SK-N-SH (cell line): ENCODE measurements around the gene MAPK14. TPM values are rescaled to one million over a fixed set of nuclear protein-coding genes. Genes with fewer than 3 reads are reported as not detected.

Source experiments
- CTCF ChIA-PET: fragments of 300-600, 350-600 bp; formaldehyde crosslinking; extraction: SDS; loops from one replicate; lab custom pipeline; 2021; lab: Yijun Ruan, JAX
- POLR2A ChIA-PET: fragments of 350-600 bp; sonication (Branson Sonifier 250); formaldehyde crosslinking; extraction: SDS; loops from one replicate; lab custom pipeline; 2020; ENCODE audit warnings: antibody characterized with exemption, inconsistent platforms; lab: Yijun Ruan, JAX
- DNase-seq: peaks from one replicate; pipeline ENCODE4 v3.0.0; 2012
- H2AFZ ChIP-seq: fragments of 200-600 bp; sonication (generic); 2 replicates; pipeline ENCODE4 v1.8.1; 2016; ENCODE audit warnings: antibody characterized with exemption, mild to moderate bottlenecking, low read depth
- H3F3A ChIP-seq: fragments of 200-600 bp; sonication (generic); replicated peaks from 2 replicates; pipeline ENCODE3; 2016; ENCODE audit warnings: antibody characterized with exemption, mild to moderate bottlenecking; ENCODE audit not compliant: insufficient read depth
- H3K27ac ChIP-seq, 2 experiments: fragments of 200-500 bp in 1 of 2; fragments of 200-600 bp in 1 of 2; sonication (Bioruptor generic) in 1 of 2; sonication (generic), shearing (Covaris generic) in 1 of 2; 2 replicates each; pipeline versions ENCODE4 v1.5.1 to v1.6.1; 2014 to 2016; ENCODE audit warnings: low read depth in 2 of 2, inconsistent platforms in 1 of 2, low read length in 1 of 2, mild to moderate bottlenecking in 1 of 2, mixed read lengths in 1 of 2
- H3K27me3 ChIP-seq: fragments of 200-600 bp; sonication (generic), shearing (Covaris generic); 2 replicates; pipeline ENCODE4 v1.6.1; 2016; ENCODE audit warnings: mixed run types; ENCODE audit not compliant: insufficient read depth
- H3K36me3 ChIP-seq, 2 experiments: fragments of 200-500 bp in 1 of 2; fragments of 200-600 bp in 1 of 2; sonication (Bioruptor generic) in 1 of 2; sonication (generic) in 1 of 2; replicated peaks in 1 of 2; 2 replicates each; pipeline versions ENCODE3 to v1.5.1; 2014 to 2016; ENCODE audit warnings: low read length in 1 of 2, mild to moderate bottlenecking in 1 of 2; ENCODE audit not compliant: insufficient read depth in 2 of 2, control insufficient read depth in 1 of 2
- H3K4me1 ChIP-seq, 2 experiments: fragments of 200-500 bp in 1 of 2; fragments of 200-600 bp in 1 of 2; sonication (Bioruptor generic) in 1 of 2; sonication (generic), shearing (Covaris generic) in 1 of 2; 2 replicates each; pipeline versions ENCODE4 v1.5.1 to v1.6.1; 2014 to 2016; ENCODE audit warnings: low read depth in 1 of 2, low read length in 1 of 2, mixed run types in 1 of 2; ENCODE audit not compliant: insufficient read depth in 2 of 2, control insufficient read depth in 1 of 2
- H3K4me2 ChIP-seq: fragments of 200-600 bp; sonication (generic), shearing (Covaris generic); 2 replicates; pipeline ENCODE4 v1.6.1; 2017; ENCODE audit warnings: mixed run types
- H3K4me3 ChIP-seq, 2 experiments: fragments of 200-500 bp in 1 of 2; fragments of 200-600 bp in 1 of 2; sonication (Bioruptor generic) in 1 of 2; sonication (generic), shearing (Covaris generic) in 1 of 2; 2 replicates each; pipeline versions ENCODE4 v1.5.1 to v1.8.1; 2014 to 2016; ENCODE audit warnings: low read depth in 2 of 2, inconsistent platforms in 1 of 2, low read length in 1 of 2, mild to moderate bottlenecking in 1 of 2, mixed read lengths in 1 of 2, moderate library complexity in 1 of 2
- H3K79me2 ChIP-seq: fragments of 200-600 bp; sonication (generic); 2 replicates; pipeline ENCODE4 v1.8.1; 2017; ENCODE audit warnings: mild to moderate bottlenecking; ENCODE audit not compliant: insufficient read depth
- H3K9ac ChIP-seq: fragments of 200-600 bp; sonication (generic); 2 replicates; pipeline ENCODE4 v1.6.1; 2017; ENCODE audit warnings: mixed run types
- H3K9me2 ChIP-seq: fragments of 200-600 bp; sonication (generic); 2 replicates; pipeline ENCODE4 v1.6.1; 2017; ENCODE audit warnings: mixed run types
- H3K9me3 ChIP-seq: fragments of 200-600 bp; sonication (generic); 2 replicates; pipeline ENCODE4 v1.6.1; 2017; ENCODE audit warnings: mixed run types, mild to moderate bottlenecking, moderate library complexity
- H4K20me1 ChIP-seq: fragments of 200-600 bp; sonication (generic); 2 replicates; pipeline ENCODE4 v1.6.1; 2017; ENCODE audit warnings: mild to moderate bottlenecking, mixed run types; ENCODE audit not compliant: insufficient read depth
- CHD2 ChIP-seq: fragments of 150-350 bp; IDR thresholded peaks from 2 replicates; pipeline ENCODE4 v1.6.1; 2018; ENCODE audit warnings: low read length; ENCODE audit not compliant: partially characterized antibody
- CTCF ChIP-seq: fragments of 200-600 bp; sonication (generic); IDR thresholded peaks from 2 replicates; pipeline ENCODE4 v1.6.1; 2017; ENCODE audit warnings: antibody characterized with exemption, mild to moderate bottlenecking, moderate library complexity
- EP300 ChIP-seq, 2 experiments: IDR thresholded peaks; 2 replicates each; pipeline versions ENCODE4 v1.4.0 to v1.6.1; 2012; ENCODE audit warnings: borderline replicate concordance in 1 of 2, low read depth in 1 of 2, low read length in 1 of 2
- FOXJ3 ChIP-seq: sonication (generic); formaldehyde crosslinking; IDR thresholded peaks from 2 replicates; pipeline ENCODE4 v1.5.1; 2020; ENCODE audit warnings: mild to moderate bottlenecking, missing genetic modification reagents
- FOXM1 ChIP-seq: IDR thresholded peaks from 2 replicates; pipeline ENCODE4 v1.4.0; 2012; ENCODE audit warnings: low read depth, mild to moderate bottlenecking
- GATA2 ChIP-seq: sonication (generic); formaldehyde crosslinking; IDR thresholded peaks from 2 replicates; pipeline ENCODE4 v1.5.0; 2020; ENCODE audit warnings: mild to moderate bottlenecking, missing genetic modification reagents
- MXI1 ChIP-seq: IDR thresholded peaks from 2 replicates; pipeline ENCODE4 v1.6.1; 2012; ENCODE audit warnings: mild to moderate bottlenecking, low read depth, low read length, improper control_type of control experiment
- POLR2AphosphoS5 ChIP-seq: IDR thresholded peaks from 2 replicates; pipeline ENCODE4 v1.6.1; 2012; ENCODE audit warnings: low read depth, low read length
- RAD21 ChIP-seq: IDR thresholded peaks from 2 replicates; pipeline ENCODE4 v1.6.1; 2012; ENCODE audit warnings: mild to moderate bottlenecking, low read length
- RCOR1 ChIP-seq: fragments of 150-350 bp; IDR thresholded peaks from 2 replicates; pipeline ENCODE4 v1.6.1; 2017; ENCODE audit warnings: antibody characterized with exemption, low read length
- SIN3A ChIP-seq: IDR thresholded peaks from 2 replicates; pipeline ENCODE4 v1.6.1; 2012; ENCODE audit warnings: low read depth, mild to moderate bottlenecking, low read length, moderate library complexity, borderline replicate concordance
- TCF12 ChIP-seq: IDR thresholded peaks from 2 replicates; pipeline ENCODE4 v1.4.0; 2012
- TEAD4 ChIP-seq: IDR thresholded peaks from 2 replicates; pipeline ENCODE4 v1.4.0; 2012; ENCODE audit warnings: mild to moderate bottlenecking, borderline replicate concordance; ENCODE audit not compliant: insufficient read depth
- YY1 ChIP-seq: IDR thresholded peaks from 2 replicates; pipeline ENCODE4 v1.4.0; 2012; ENCODE audit warnings: low read depth, mild to moderate bottlenecking
- WGBS: methylation state at CpG from one replicate; pipeline ENCODE4 v1.1.6; 2017; ENCODE audit warnings: low lambda C conversion rate; 5-methylcytosine and 5-hydroxymethylcytosine counted together
- polyA plus RNA-seq, 3 experiments: library from polyadenylated mRNA; depleted of rRNA; stranded (reverse); fragments of >200 nt; gene quantifications; 2 replicates each; pipeline ENCODE4 v1.2.3, GENCODE V29; 2012
- TF ChIP-seq, protein P1 (sequence below): fragments of 150-350 bp; IDR thresholded peaks from 2 replicates; pipeline ENCODE4 v1.6.1; 2016; ENCODE audit warnings: mild to moderate bottlenecking, low read depth, low read length
- TF ChIP-seq, protein P2 (sequence below): IDR thresholded peaks from 2 replicates; pipeline ENCODE4 v1.4.0; 2012; ENCODE audit warnings: low read depth, borderline replicate concordance

The MAPK14 gene
- polyA plus RNA-seq, 1 of the 3 experiments (the other 2 are of a cell fraction): 19.8 TPM

GRCh38 chr6:36110050-36110449 lies 82.4 kb downstream of the MAPK14 start (continued):
- TF ChIP-seq TEAD4 (no peak), TCF12 (no peak), POLR2AphosphoS5 (no peak)

DNA sequence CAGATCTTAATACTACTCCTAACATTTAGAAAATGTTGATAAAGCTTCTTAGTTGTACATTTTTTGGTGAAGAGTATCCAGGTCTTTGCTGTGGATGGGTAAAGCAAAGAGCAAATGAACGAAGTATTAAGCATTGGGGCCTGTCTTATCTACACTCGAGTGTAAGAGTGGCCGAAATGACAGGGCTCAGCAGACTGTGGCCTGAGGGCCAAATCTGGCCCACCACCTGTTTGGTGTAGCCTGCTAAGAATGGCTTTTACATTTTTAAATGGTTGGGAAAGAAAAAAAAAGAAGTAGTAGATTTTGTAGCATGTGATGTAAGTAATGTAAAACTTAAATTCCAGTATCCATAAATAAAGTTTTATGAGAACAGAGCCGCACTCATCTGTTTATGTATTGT lies 83.3 kb downstream of the MAPK14 start:
- WGBS: 75% methylated on average over 4 of the region's 4 CpGs
- POLR2A ChIA-PET: no interaction called here

More for the DNA sequence above, 83.3 kb downstream of the MAPK14 start:
- no peak overlapping the region for H3K4me3 ChIP-seq
- DNase-seq: peak; percentile 44
- no peaks in the 10 kb centered on the region for H3K27me3 ChIP-seq
- no peaks in the 10 kb centered on the region for H3K9me3 ChIP-seq
- H3K9me2 ChIP-seq: no peaks in the 10 kb centered on the region
- no peak overlapping the region for H3K9ac ChIP-seq
- H3F3A ChIP-seq: peaks cover under 1% of the 10 kb centered on the region
- no peaks in the 10 kb centered on the region for H3K79me2 ChIP-seq
- peak overlapping the region in 1 of 2 experiments; percentile 86; a peak in 2 of 4 replicates for H3K27ac ChIP-seq
- TF ChIP-seq, protein P1, sequence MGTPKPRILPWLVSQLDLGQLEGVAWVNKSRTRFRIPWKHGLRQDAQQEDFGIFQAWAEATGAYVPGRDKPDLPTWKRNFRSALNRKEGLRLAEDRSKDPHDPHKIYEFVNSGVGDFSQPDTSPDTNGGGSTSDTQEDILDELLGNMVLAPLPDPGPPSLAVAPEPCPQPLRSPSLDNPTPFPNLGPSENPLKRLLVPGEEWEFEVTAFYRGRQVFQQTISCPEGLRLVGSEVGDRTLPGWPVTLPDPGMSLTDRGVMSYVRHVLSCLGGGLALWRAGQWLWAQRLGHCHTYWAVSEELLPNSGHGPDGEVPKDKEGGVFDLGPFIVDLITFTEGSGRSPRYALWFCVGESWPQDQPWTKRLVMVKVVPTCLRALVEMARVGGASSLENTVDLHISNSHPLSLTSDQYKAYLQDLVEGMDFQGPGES: no peak
- TF ChIP-seq GATA2 (CRISPR knock-in tag) (peak; percentile 58), RCOR1 (peak; percentile 37; the same call in 1 of the 2 replicates), FOXJ3 (no peak), RAD21 (peak; percentile 10; the same call in 1 of the 2 replicates), EP300 (IDR thresholded peaks at IDR 0.05; ENCODE audit: borderline replicate concordance in 1 of 2, low read depth in 1 of 2, low read length in 1 of 2) (peak in 1 of 2 experiments; percentile 51; a peak in 1 of 4 replicates), YY1 (no peak), CTCF (no peak), MXI1 (peak; percentile 32; the same call in 1 of the 2 replicates), SIN3A (no peak), FOXM1 (no peak), CHD2 (peak; percentile 15)
- TF ChIP-seq, protein P2, sequence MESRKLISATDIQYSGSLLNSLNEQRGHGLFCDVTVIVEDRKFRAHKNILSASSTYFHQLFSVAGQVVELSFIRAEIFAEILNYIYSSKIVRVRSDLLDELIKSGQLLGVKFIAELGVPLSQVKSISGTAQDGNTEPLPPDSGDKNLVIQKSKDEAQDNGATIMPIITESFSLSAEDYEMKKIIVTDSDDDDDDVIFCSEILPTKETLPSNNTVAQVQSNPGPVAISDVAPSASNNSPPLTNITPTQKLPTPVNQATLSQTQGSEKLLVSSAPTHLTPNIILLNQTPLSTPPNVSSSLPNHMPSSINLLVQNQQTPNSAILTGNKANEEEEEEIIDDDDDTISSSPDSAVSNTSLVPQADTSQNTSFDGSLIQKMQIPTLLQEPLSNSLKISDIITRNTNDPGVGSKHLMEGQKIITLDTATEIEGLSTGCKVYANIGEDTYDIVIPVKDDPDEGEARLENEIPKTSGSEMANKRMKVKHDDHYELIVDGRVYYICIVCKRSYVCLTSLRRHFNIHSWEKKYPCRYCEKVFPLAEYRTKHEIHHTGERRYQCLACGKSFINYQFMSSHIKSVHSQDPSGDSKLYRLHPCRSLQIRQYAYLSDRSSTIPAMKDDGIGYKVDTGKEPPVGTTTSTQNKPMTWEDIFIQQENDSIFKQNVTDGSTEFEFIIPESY: no peak
- no peak overlapping the region for H2AFZ ChIP-seq
- peaks cover 0 to 24% of the 10 kb centered on the region in 2 experiments; a peak in 2 of 4 replicates for H3K4me1 ChIP-seq
- no peaks in the 10 kb centered on the region for H4K20me1 ChIP-seq
- CTCF ChIA-PET: interaction anchor here (1.3 to 2.5 kb wide), 3 partner anchors 13 to 82 kb away, joined by 3 to 16 read pairs (median 6); partner anchors contain the start of gene MAPK14
- peaks cover 38 to 43% of the 10 kb centered on the region in 2 experiments for H3K36me3 ChIP-seq
- no peak overlapping the region for H3K4me2 ChIP-seq
